GM23338 (cell line): ENCODE results near the gene AMOTL1. TPM values are rescaled to one million over a fixed set of nuclear protein-coding genes. Genes with fewer than 3 reads are reported as not detected.

ENCODE experiments used
- ATAC-seq: fragments of 200-7000 bp; cut with Tn5 transposase; 3 replicates; pipeline ENCODE4 v1.9.1; 2020
- DNase-seq: peaks from one replicate; pipeline ENCODE4 v3.0.0-alpha.2; 2015; ENCODE audit warnings: low spot score
- H2AFZ ChIP-seq: fragments of 200-600 bp; sonication (generic); 2 replicates; pipeline ENCODE4 v1.8.0; 2016; ENCODE audit warnings: antibody characterized with exemption, mild to moderate bottlenecking, moderate library complexity
- H3F3A ChIP-seq: fragments of 200-600 bp; sonication (generic); replicated peaks from 2 replicates; pipeline ENCODE4 v1.8.0; 2017; ENCODE audit warnings: antibody characterized with exemption, mixed run types, low read depth
- H3K27ac ChIP-seq: fragments of 200-600 bp; sonication (generic); 2 replicates; pipeline ENCODE4 v1.6.1; 2016; ENCODE audit warnings: low read depth
- H3K27me3 ChIP-seq: fragments of 200-600 bp; sonication (generic); 2 replicates; pipeline ENCODE4 v1.8.0; 2016; ENCODE audit warnings: mild to moderate bottlenecking, mixed run types, moderate library complexity; ENCODE audit not compliant: insufficient read depth
- H3K36me3 ChIP-seq: fragments of 200-600 bp; sonication (generic); 2 replicates; pipeline ENCODE4 v1.8.0; 2016; ENCODE audit warnings: mild to moderate bottlenecking; ENCODE audit not compliant: insufficient read depth
- H3K4me1 ChIP-seq: fragments of 200-600 bp; sonication (generic); 2 replicates; pipeline ENCODE4 v1.8.0; 2016; ENCODE audit warnings: mild to moderate bottlenecking, moderate library complexity; ENCODE audit not compliant: insufficient read depth
- H3K4me2 ChIP-seq: fragments of 200-600 bp; sonication (generic); 2 replicates; pipeline ENCODE4 v1.7.1; 2017; ENCODE audit warnings: mixed run types
- H3K4me3 ChIP-seq: fragments of 200-600 bp; sonication (generic); 2 replicates; pipeline ENCODE4 v1.6.1; 2016; ENCODE audit warnings: mixed run types
- H3K79me2 ChIP-seq: fragments of 200-600 bp; sonication (generic); replicated peaks from 2 replicates; pipeline ENCODE4 v1.8.0; 2017; ENCODE audit warnings: mild to moderate bottlenecking; ENCODE audit not compliant: insufficient read depth
- H3K9me2 ChIP-seq: fragments of 200-600 bp; sonication (generic); 2 replicates; pipeline ENCODE4 v1.8.0; 2017; ENCODE audit not compliant: insufficient read depth
- H4K20me1 ChIP-seq: fragments of 200-600 bp; sonication (generic); replicated peaks from 2 replicates; pipeline ENCODE4 v1.8.0; 2017; ENCODE audit warnings: mild to moderate bottlenecking; ENCODE audit not compliant: insufficient read depth
- H3K27ac Mint-ChIP-seq: 2 replicates; pipeline ENCODE4 v1.8.0; 2020; ENCODE audit warnings: inconsistent platforms, mild to moderate bottlenecking, moderate library complexity, mixed read lengths
- H3K27me3 Mint-ChIP-seq: 3 replicates; pipeline ENCODE4 v1.8.0; 2022; ENCODE audit warnings: low read depth, mild to moderate bottlenecking, moderate library complexity, mixed read lengths, inconsistent platforms; ENCODE audit not compliant: insufficient read depth, poor library complexity
- H3K36me3 Mint-ChIP-seq: 3 replicates; pipeline ENCODE4 v1.8.0; 2021; ENCODE audit warnings: low read depth, mild to moderate bottlenecking, inconsistent platforms, moderate library complexity, mixed read lengths
- H3K4me1 Mint-ChIP-seq: 3 replicates; pipeline ENCODE4 v1.8.0; 2020; ENCODE audit warnings: mild to moderate bottlenecking, inconsistent platforms, mixed read lengths
- H3K4me3 Mint-ChIP-seq: 3 replicates; pipeline ENCODE4 v1.8.0; 2021; ENCODE audit warnings: moderate library complexity, mild to moderate bottlenecking, inconsistent platforms, mixed read lengths
- H3K9me3 Mint-ChIP-seq: 3 replicates; pipeline ENCODE4 v1.8.0; 2020; ENCODE audit warnings: moderate library complexity, mild to moderate bottlenecking, inconsistent platforms, mixed read lengths
- CREB1 ChIP-seq: fragments of 250-450 bp; sonication (Bioruptor Pico); IDR thresholded peaks from 2 replicates; pipeline ENCODE4 v1.5.0; 2020; ENCODE audit warnings: low read depth, mild to moderate bottlenecking, moderate library complexity
- EZH2 ChIP-seq: fragments of 200-600 bp; sonication (generic); IDR thresholded peaks from one replicate; pipeline ENCODE4 v1.8.0; 2017; ENCODE audit warnings: antibody characterized with exemption, mild to moderate bottlenecking, low read depth; ENCODE audit not compliant: unreplicated experiment
- EZH2phosphoT487 ChIP-seq: fragments of 200-600 bp; sonication (generic); IDR thresholded peaks from one replicate; pipeline ENCODE4 v1.8.1; 2018; ENCODE audit warnings: antibody characterized with exemption; ENCODE audit not compliant: unreplicated experiment
- JUNB ChIP-seq: IDR thresholded peaks from one replicate; pipeline ENCODE4 v1.6.1; 2016; ENCODE audit warnings: antibody characterized with exemption; ENCODE audit not compliant: unreplicated experiment
- NANOG ChIP-seq: IDR thresholded peaks from 2 replicates; pipeline ENCODE4 v1.6.1; 2016; ENCODE audit warnings: antibody characterized with exemption, borderline replicate concordance
- POLR2AphosphoS5 ChIP-seq: IDR thresholded peaks from 2 replicates; pipeline ENCODE4 v1.6.1; 2016; ENCODE audit warnings: antibody characterized with exemption, low read depth
- STAT1 ChIP-seq: IDR thresholded peaks from one replicate; pipeline ENCODE4 v1.6.1; 2016; ENCODE audit warnings: antibody characterized with exemption; ENCODE audit not compliant: unreplicated experiment
- ZNF114 ChIP-seq: fragments of 250-450 bp; sonication (Bioruptor Pico); IDR thresholded peaks from 2 replicates; pipeline ENCODE4 v1.5.0; 2020; ENCODE audit warnings: mild to moderate bottlenecking, moderate library complexity
- ZNF331 ChIP-seq: fragments of 250-450 bp; sonication (Bioruptor Pico); IDR thresholded peaks from 2 replicates; pipeline ENCODE4 v1.5.0; 2020; ENCODE audit warnings: low read depth, mild to moderate bottlenecking, moderate library complexity
- polyA plus RNA-seq: library from polyadenylated mRNA; unstranded; fragments of >200 nt; fragmentation: Nextera tagmentation; extraction: Ambion mirVana; gene quantifications from 2 replicates; pipeline ENCODE4 v1.2.1, GENCODE V29; 2016
- total RNA-seq: library from RNA; depleted of rRNA; stranded (reverse); fragments of >200 nt; shearing (Covaris generic); gene quantifications from 2 replicates; pipeline ENCODE4 v1.2.3, GENCODE V29; 2014
- TF ChIP-seq, protein P1 (sequence below): IDR thresholded peaks from 2 replicates; pipeline ENCODE4 v1.6.1; 2016; ENCODE audit warnings: antibody characterized with exemption
- TF ChIP-seq, protein P2 (sequence below): IDR thresholded peaks from one replicate; pipeline ENCODE4 v1.6.1; 2018; ENCODE audit warnings: antibody characterized with exemption; ENCODE audit not compliant: unreplicated experiment
- TF ChIP-seq, protein P3 (sequence below), 2 experiments: fragments of 200-600 bp in 1 of 2; sonication (generic) in 1 of 2; conservative IDR thresholded peaks; 2 replicates each; pipeline versions ENCODE4 v1.5.1 to v1.6.1; 2016 to 2017; ENCODE audit warnings: antibody characterized with exemption in 2 of 2, low read depth in 2 of 2, mild to moderate bottlenecking in 2 of 2, moderate library complexity in 1 of 2
- TF ChIP-seq, protein P4 (sequence below): fragments of 250-450 bp; sonication (Bioruptor Pico); IDR thresholded peaks from 2 replicates; pipeline ENCODE4 v1.5.0; 2020; ENCODE audit warnings: mild to moderate bottlenecking, moderate library complexity

The AMOTL1 gene
- total and polyA plus RNA-seq, 2 experiments from 2014 or later, result 4.3 to 18.7 TPM

DNA sequence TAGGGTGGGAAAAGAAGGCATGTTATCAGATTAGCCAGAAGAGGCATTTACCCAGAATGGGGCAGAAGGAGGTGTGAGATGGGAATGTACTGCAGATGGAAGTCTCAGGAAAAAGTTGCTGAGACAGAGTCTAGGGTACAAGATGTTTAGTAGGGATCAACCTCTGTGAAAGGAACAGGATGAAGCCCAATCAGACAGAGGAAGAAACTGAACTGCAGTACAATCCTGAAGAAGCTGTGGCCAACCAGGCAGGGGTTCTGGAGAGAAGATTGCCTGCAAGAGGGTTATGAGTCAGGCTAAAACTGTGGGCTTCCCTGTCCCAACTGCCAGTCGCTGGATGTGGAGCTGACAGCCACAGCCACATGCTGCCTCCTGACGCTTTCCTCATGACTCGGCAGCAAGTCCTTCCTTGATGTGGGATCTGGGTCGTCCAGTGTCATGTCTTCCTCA lies 141.2 kb downstream of the AMOTL1 start:
- Histone ChIP-seq H3K4me1 (no peaks in the 10 kb centered on the region), H3K27me3 (no peaks in the 10 kb centered on the region), H3K27ac (no peak overlapping the region), H3F3A (no peaks in the 10 kb centered on the region), H3K4me3 (no peak overlapping the region), H3K36me3 (no peaks in the 10 kb centered on the region), H2AFZ (no peak overlapping the region), H4K20me1 (no peaks in the 10 kb centered on the region), H3K9me2 (no peaks in the 10 kb centered on the region), H3K79me2 (no peaks in the 10 kb centered on the region), H3K4me2 (no peak overlapping the region)
- Mint-ChIP-seq H3K4me3 (no peak overlapping the region), H3K36me3 (no peaks in the 10 kb centered on the region), H3K27me3 (no peaks in the 10 kb centered on the region), H3K27ac (no peak overlapping the region), H3K4me1 (peaks cover 2% of the 10 kb centered on the region; the same call in 1 of the 3 replicates), H3K9me3 (no peaks in the 10 kb centered on the region; the same call in 2 of the 3 replicates)
- ATAC-seq (no peak), DNase-seq (no peak)
- no peak for TF ChIP-seq CREB1 (CRISPR knock-in tag)
- TF ChIP-seq NANOG, result no peak
- no peak for TF ChIP-seq EZH2
- TF ChIP-seq STAT1, result no peak
- TF ChIP-seq, protein P1, sequence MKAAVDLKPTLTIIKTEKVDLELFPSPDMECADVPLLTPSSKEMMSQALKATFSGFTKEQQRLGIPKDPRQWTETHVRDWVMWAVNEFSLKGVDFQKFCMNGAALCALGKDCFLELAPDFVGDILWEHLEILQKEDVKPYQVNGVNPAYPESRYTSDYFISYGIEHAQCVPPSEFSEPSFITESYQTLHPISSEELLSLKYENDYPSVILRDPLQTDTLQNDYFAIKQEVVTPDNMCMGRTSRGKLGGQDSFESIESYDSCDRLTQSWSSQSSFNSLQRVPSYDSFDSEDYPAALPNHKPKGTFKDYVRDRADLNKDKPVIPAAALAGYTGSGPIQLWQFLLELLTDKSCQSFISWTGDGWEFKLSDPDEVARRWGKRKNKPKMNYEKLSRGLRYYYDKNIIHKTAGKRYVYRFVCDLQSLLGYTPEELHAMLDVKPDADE, result no peak
- no peak for TF ChIP-seq JUNB
- TF ChIP-seq, protein P2, sequence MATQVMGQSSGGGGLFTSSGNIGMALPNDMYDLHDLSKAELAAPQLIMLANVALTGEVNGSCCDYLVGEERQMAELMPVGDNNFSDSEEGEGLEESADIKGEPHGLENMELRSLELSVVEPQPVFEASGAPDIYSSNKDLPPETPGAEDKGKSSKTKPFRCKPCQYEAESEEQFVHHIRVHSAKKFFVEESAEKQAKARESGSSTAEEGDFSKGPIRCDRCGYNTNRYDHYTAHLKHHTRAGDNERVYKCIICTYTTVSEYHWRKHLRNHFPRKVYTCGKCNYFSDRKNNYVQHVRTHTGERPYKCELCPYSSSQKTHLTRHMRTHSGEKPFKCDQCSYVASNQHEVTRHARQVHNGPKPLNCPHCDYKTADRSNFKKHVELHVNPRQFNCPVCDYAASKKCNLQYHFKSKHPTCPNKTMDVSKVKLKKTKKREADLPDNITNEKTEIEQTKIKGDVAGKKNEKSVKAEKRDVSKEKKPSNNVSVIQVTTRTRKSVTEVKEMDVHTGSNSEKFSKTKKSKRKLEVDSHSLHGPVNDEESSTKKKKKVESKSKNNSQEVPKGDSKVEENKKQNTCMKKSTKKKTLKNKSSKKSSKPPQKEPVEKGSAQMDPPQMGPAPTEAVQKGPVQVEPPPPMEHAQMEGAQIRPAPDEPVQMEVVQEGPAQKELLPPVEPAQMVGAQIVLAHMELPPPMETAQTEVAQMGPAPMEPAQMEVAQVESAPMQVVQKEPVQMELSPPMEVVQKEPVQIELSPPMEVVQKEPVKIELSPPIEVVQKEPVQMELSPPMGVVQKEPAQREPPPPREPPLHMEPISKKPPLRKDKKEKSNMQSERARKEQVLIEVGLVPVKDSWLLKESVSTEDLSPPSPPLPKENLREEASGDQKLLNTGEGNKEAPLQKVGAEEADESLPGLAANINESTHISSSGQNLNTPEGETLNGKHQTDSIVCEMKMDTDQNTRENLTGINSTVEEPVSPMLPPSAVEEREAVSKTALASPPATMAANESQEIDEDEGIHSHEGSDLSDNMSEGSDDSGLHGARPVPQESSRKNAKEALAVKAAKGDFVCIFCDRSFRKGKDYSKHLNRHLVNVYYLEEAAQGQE, result no peak
- no peak for TF ChIP-seq ZNF331 (CRISPR knock-in tag)
- TF ChIP-seq POLR2AphosphoS5, result no peak
- TF ChIP-seq, protein P3, sequence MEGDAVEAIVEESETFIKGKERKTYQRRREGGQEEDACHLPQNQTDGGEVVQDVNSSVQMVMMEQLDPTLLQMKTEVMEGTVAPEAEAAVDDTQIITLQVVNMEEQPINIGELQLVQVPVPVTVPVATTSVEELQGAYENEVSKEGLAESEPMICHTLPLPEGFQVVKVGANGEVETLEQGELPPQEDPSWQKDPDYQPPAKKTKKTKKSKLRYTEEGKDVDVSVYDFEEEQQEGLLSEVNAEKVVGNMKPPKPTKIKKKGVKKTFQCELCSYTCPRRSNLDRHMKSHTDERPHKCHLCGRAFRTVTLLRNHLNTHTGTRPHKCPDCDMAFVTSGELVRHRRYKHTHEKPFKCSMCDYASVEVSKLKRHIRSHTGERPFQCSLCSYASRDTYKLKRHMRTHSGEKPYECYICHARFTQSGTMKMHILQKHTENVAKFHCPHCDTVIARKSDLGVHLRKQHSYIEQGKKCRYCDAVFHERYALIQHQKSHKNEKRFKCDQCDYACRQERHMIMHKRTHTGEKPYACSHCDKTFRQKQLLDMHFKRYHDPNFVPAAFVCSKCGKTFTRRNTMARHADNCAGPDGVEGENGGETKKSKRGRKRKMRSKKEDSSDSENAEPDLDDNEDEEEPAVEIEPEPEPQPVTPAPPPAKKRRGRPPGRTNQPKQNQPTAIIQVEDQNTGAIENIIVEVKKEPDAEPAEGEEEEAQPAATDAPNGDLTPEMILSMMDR (conservative IDR thresholded peaks at IDR 0.05; ENCODE audit: low read depth in 2 of 2), result no peak
- TF ChIP-seq, protein P4, sequence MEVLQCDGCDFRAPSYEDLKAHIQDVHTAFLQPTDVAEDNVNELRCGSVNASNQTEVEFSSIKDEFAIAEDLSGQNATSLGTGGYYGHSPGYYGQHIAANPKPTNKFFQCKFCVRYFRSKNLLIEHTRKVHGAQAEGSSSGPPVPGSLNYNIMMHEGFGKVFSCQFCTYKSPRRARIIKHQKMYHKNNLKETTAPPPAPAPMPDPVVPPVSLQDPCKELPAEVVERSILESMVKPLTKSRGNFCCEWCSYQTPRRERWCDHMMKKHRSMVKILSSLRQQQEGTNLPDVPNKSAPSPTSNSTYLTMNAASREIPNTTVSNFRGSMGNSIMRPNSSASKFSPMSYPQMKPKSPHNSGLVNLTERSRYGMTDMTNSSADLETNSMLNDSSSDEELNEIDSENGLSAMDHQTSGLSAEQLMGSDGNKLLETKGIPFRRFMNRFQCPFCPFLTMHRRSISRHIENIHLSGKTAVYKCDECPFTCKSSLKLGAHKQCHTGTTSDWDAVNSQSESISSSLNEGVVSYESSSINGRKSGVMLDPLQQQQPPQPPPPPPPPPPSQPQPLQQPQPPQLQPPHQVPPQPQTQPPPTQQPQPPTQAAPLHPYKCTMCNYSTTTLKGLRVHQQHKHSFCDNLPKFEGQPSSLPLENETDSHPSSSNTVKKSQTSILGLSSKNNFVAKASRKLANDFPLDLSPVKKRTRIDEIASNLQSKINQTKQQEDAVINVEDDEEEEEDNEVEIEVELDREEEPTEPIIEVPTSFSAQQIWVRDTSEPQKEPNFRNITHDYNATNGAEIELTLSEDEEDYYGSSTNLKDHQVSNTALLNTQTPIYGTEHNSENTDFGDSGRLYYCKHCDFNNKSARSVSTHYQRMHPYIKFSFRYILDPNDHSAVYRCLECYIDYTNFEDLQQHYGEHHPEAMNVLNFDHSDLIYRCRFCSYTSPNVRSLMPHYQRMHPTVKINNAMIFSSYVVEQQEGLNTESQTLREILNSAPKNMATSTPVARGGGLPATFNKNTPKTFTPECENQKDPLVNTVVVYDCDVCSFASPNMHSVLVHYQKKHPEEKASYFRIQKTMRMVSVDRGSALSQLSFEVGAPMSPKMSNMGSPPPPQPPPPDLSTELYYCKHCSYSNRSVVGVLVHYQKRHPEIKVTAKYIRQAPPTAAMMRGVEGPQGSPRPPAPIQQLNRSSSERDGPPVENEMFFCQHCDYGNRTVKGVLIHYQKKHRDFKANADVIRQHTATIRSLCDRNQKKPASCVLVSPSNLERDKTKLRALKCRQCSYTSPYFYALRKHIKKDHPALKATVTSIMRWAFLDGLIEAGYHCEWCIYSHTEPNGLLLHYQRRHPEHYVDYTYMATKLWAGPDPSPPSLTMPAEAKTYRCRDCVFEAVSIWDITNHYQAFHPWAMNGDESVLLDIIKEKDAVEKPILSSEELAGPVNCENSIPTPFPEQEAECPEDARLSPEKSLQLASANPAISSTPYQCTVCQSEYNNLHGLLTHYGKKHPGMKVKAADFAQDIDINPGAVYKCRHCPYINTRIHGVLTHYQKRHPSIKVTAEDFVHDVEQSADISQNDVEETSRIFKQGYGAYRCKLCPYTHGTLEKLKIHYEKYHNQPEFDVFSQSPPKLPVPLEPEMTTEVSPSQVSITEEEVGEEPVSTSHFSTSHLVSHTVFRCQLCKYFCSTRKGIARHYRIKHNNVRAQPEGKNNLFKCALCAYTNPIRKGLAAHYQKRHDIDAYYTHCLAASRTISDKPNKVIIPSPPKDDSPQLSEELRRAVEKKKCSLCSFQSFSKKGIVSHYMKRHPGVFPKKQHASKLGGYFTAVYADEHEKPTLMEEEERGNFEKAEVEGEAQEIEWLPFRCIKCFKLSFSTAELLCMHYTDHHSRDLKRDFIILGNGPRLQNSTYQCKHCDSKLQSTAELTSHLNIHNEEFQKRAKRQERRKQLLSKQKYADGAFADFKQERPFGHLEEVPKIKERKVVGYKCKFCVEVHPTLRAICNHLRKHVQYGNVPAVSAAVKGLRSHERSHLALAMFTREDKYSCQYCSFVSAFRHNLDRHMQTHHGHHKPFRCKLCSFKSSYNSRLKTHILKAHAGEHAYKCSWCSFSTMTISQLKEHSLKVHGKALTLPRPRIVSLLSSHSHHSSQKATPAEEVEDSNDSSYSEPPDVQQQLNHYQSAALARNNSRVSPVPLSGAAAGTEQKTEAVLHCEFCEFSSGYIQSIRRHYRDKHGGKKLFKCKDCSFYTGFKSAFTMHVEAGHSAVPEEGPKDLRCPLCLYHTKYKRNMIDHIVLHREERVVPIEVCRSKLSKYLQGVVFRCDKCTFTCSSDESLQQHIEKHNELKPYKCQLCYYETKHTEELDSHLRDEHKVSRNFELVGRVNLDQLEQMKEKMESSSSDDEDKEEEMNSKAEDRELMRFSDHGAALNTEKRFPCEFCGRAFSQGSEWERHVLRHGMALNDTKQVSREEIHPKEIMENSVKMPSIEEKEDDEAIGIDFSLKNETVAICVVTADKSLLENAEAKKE (CRISPR knock-in tag), result no peak
- TF ChIP-seq EZH2phosphoT487, result no peak
- no peak for TF ChIP-seq ZNF114 (CRISPR knock-in tag)
